C4-2B (cell line): ENCODE measurements around the gene CPNE7.

ENCODE experiments used
- H3K27ac ChIP-seq: fragments of 450-650 bp; 2 replicates; pipeline ENCODE4 v1.5.1; 2017
- ZFX ChIP-seq: fragments of 450-650 bp; IDR thresholded peaks from 2 replicates; pipeline ENCODE4 v1.6.1; 2017
- TF ChIP-seq, protein P1 (sequence below): fragments of 450-650 bp; conservative IDR thresholded peaks from 2 replicates; pipeline ENCODE4 v1.5.1; 2017; ENCODE audit warnings: mild to moderate bottlenecking

CPNE7 gene

GRCh38 chr16:89588413-89589109, 13.0 kb downstream of the CPNE7 start:
- no peak for TF ChIP-seq ZFX
- TF ChIP-seq, protein P1, sequence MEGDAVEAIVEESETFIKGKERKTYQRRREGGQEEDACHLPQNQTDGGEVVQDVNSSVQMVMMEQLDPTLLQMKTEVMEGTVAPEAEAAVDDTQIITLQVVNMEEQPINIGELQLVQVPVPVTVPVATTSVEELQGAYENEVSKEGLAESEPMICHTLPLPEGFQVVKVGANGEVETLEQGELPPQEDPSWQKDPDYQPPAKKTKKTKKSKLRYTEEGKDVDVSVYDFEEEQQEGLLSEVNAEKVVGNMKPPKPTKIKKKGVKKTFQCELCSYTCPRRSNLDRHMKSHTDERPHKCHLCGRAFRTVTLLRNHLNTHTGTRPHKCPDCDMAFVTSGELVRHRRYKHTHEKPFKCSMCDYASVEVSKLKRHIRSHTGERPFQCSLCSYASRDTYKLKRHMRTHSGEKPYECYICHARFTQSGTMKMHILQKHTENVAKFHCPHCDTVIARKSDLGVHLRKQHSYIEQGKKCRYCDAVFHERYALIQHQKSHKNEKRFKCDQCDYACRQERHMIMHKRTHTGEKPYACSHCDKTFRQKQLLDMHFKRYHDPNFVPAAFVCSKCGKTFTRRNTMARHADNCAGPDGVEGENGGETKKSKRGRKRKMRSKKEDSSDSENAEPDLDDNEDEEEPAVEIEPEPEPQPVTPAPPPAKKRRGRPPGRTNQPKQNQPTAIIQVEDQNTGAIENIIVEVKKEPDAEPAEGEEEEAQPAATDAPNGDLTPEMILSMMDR = no peak
- H3K27ac ChIP-seq = no peak overlapping the region

GRCh38 chr16:89589241-89589926, 13.8 kb downstream of the CPNE7 start:
- H3K27ac ChIP-seq = no peak overlapping the region
- TF ChIP-seq, protein P1 = no peak

GRCh38 chr16:89593841-89594240, 18.3 kb downstream of the CPNE7 start:
- TF ChIP-seq, protein P1 = no peak
- no peak for TF ChIP-seq ZFX

DNA sequence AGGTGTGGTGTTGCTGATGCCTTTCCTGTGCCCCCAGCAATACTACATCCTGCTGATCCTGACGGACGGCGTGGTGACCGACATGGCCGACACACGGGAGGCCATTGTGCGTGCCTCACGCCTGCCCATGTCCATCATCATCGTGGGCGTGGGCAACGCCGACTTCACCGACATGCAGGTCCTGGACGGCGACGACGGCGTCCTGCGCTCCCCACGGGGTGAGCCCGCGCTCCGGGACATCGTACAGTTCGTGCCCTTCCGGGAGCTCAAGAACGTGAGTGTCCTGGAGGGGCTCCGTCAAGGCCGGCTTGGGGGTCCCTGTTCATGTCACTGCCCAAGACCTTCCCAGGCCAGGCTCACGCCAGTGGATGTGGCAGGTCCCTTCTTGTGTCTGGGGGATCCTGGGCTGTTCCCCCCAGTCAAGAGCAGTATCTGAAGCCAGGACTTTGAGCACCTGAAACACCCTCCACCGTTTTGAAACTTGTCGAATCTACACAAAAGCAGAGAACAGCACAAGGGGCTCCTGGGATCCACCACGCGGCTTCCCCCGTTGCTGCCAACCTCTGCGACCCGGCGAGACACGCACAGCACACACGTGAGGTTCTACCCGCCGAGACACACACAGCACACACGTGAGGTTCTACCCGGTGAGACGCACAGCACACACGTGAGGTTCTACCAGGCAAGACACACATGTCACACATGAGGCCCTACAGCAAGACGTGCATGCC, 19.9 kb downstream of the CPNE7 start:
- no peak overlapping the region for H3K27ac ChIP-seq

More at GRCh38 chr16:89593841-89594240, 18.3 kb downstream of the CPNE7 start:
- no peak overlapping the region for H3K27ac ChIP-seq

DNA sequence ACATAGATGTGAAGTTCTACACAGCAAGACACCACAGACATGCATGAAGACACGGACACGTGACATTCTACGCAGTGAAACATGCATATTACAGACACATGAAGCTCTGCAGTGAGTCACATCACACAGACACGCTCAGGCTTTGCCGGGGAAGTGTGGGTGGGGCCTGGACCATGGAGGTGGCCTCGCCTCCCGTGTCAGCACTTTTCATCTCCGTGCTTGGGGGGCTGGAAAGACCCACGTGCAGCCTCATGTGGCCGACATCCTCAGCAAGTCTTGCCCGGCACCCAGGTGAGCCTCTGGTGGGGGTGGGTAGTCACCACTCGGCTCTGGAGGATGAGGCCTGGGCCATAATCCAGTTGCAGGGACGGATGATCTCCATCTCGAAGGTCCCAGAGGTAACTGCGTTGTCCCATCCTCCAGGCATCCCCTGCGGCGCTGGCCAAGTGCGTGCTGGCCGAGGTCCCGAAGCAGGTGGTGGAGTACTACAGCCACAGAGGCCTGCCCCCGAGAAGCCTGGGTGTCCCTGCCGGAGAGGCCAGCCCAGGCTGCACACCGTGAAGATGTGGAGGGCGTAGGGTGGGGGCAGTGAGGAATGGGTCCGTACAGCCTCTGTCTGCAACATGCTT, 20.6 kb downstream of the CPNE7 start:
- no peak overlapping the region for H3K27ac ChIP-seq
- no peak for TF ChIP-seq ZFX
- TF ChIP-seq, protein P1 = no peak

More for the DNA sequence above, 19.9 kb downstream of the CPNE7 start:
- no peak for TF ChIP-seq ZFX
- TF ChIP-seq, protein P1 = no peak

- H3K27ac ChIP-seq = no peak overlapping the region
- TF ChIP-seq, protein P1 = no peak
- TF ChIP-seq ZFX = no peak
Measured at GRCh38 chr16:89596957-89597649, 21.5 kb downstream of the CPNE7 start.
